BJ (cell line): ENCODE data around the gene CLCN5. TPM values are rescaled to one million over a fixed set of nuclear protein-coding genes. Genes with fewer than 3 reads are reported as not detected.
"Not testable (repeated sequence)": the region's sequence is repeated elsewhere in the genome, so short reads cannot be mapped to it uniquely, and the experiment has no call there.

Source experiments
- CTCF ChIA-PET: fragments of 350-600 bp; formaldehyde crosslinking; extraction: SDS; loops from one replicate; lab custom pipeline; 2021; ENCODE audit warnings: antibody characterized with exemption, inconsistent platforms; lab: Yijun Ruan, JAX
- POLR2A ChIA-PET: fragments of 300-600 bp; sonication (Branson Sonifier 250); formaldehyde crosslinking; extraction: SDS; loops from one replicate; lab custom pipeline; 2021; ENCODE audit warnings: antibody characterized with exemption; lab: Charles Lee
- DNase-seq: peaks from one replicate; pipeline ENCODE4 v3.0.0-alpha.2; 2011; ENCODE audit warnings: low read depth
- H3K27me3 ChIP-seq: 2 replicates; pipeline ENCODE4 v1.6.0; 2011; ENCODE audit warnings: low read length; ENCODE audit not compliant: control insufficient read depth, insufficient read depth
- H3K36me3 ChIP-seq: 2 replicates; pipeline ENCODE4 v1.5.1; 2011; ENCODE audit warnings: low read length; ENCODE audit not compliant: control insufficient read depth, insufficient read depth
- H3K4me3 ChIP-seq: 2 replicates; pipeline ENCODE4 v1.5.1; 2011; ENCODE audit warnings: low read depth, mild to moderate bottlenecking, control low read depth, low read length
- polyA plus RNA-seq: library from polyadenylated mRNA; depleted of rRNA; stranded (reverse); fragments of >200 nt; gene quantifications from 2 replicates; pipeline ENCODE4 v1.2.3, GENCODE V29; 2011
- TF ChIP-seq, protein P1 (sequence below): IDR thresholded peaks from 2 replicates; pipeline ENCODE4 v1.5.1; 2011; ENCODE audit warnings: low read depth, mild to moderate bottlenecking, control low read depth, inconsistent platforms, low read length, moderate library complexity; ENCODE audit not compliant: insufficient read depth

The CLCN5 gene
- polyA plus RNA-seq, 1 experiment = 1.3 TPM

DNA sequence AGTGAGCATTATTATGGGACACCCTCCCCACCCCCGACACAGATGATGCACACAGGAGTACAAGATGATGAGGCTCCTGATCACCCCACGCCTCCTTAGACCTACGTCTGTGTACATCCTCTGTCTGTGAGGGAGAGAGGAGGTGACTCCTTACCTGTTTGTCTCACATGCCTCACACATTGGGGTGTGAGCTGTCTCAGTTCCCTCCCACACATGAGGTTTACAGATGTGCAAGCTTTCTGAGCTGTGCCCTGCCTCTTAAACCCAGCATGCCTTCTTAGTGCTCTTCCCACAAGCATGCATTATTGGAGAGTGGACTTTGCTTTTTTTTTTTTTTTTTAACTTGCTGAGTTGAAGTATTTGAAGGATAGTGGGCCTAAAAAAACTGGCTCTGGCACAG is 76.7 kb downstream of the CLCN5 start:
- CTCF ChIA-PET = no interaction called here
- H3K4me3 ChIP-seq = no peak overlapping the region
- POLR2A ChIA-PET = no interaction called here

DNA sequence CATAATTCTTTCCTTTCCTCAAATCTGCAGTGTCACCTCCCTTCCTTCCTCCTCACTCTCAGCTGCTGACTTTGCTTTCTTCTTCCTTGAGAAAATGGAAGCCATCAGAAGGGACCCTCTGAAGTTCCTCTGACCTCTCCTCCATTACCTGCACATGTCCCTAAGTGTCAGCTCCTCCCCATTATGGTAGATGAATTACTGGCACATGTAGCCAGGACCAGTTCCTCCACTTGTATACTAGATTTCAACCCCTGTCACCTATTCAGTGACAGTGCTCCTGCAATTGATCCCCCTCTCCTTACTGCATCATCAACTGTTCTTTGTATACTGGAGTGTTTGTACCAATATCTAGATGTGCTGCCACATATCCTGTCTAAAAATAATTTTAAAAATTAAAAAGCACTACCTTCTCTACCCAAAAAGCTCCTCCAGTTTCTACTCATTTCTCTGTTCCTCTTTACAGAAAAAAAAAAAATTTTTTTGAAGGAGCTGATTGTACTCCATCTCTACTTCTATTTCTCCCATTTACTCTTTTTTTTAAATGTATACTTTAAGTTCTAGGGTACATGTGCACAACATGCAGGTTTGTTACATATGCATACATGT is 78.6 kb downstream of the CLCN5 start:
- TF ChIP-seq, protein P1, sequence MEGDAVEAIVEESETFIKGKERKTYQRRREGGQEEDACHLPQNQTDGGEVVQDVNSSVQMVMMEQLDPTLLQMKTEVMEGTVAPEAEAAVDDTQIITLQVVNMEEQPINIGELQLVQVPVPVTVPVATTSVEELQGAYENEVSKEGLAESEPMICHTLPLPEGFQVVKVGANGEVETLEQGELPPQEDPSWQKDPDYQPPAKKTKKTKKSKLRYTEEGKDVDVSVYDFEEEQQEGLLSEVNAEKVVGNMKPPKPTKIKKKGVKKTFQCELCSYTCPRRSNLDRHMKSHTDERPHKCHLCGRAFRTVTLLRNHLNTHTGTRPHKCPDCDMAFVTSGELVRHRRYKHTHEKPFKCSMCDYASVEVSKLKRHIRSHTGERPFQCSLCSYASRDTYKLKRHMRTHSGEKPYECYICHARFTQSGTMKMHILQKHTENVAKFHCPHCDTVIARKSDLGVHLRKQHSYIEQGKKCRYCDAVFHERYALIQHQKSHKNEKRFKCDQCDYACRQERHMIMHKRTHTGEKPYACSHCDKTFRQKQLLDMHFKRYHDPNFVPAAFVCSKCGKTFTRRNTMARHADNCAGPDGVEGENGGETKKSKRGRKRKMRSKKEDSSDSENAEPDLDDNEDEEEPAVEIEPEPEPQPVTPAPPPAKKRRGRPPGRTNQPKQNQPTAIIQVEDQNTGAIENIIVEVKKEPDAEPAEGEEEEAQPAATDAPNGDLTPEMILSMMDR = no peak
- no peak overlapping the region for H3K4me3 ChIP-seq
- H3K27me3 ChIP-seq = no peaks in the 10 kb centered on the region
- CTCF ChIA-PET = interaction anchor here (0.7 kb wide), 1 partner anchor 846 kb away, joined by 3 read pairs; no protein-coding TSS in a partner anchor
- no peaks in the 10 kb centered on the region for H3K36me3 ChIP-seq
- POLR2A ChIA-PET = no interaction called here
- DNase-seq = no peak

More for the DNA sequence above, 76.7 kb downstream of the CLCN5 start:
- no peak for DNase-seq
- no peaks in the 10 kb centered on the region for H3K36me3 ChIP-seq
- TF ChIP-seq, protein P1 = no peak
- no peaks in the 10 kb centered on the region for H3K27me3 ChIP-seq

DNA sequence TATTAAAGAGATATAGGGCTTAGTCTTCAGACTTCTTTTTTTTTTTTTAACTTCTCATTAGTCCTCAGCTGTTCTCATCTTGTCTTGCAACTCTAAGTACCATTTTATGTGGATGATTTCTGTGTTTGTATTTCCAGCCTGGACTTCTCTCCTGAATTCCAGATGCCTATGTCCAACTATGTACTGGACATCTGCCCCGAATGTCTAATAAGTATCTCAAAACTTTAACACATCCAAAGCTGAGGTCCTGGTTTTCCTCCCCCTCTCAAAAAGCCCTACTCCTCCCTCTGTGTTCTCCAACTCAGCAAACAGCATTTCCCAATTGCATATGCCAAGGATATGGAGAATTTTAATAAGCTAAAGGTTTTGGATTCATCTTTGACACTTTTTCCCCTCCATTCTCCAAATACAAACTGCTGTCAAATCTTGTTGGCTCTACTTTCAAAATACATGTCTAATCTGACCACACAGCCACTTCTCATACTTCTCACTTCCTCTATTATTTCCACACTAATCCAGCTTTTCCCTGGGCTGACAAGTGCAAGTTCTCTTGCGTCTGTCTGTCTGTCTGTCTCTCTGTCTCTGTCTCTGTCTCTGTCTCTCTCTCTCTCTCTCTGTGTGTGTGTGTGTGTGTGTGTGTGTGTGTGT is 79.8 kb downstream of the CLCN5 start:
- no peak for DNase-seq
- Histone ChIP-seq H3K27me3 (no peaks in the 10 kb centered on the region), H3K4me3 (no peak overlapping the region), H3K36me3 (no peaks in the 10 kb centered on the region)
- TF ChIP-seq, protein P1 = no peak
- POLR2A ChIA-PET = no interaction called here
- CTCF ChIA-PET = interaction anchor here (0.8 kb wide), 1 partner anchor 12 kb away, joined by 3 read pairs; no protein-coding TSS in a partner anchor

DNA sequence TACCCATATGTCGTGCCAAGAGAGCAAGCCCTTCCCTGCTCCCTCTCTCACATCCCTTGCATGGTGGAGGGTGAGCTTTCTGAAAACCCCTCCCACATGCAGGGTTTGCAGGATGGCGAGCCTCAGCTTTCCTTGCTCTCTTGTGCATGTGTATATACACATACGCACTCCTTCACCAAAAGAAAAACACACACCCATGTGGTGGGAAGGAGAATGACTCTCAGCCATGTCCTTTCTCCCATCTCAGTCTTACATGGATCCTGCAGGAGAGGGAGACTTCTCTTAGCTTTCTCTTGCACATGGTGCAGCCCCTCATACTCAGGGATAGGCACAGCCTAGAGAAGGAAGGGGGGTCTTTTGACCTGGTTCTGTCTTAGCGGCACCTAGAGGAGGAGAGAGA is 81.1 kb downstream of the CLCN5 start:
- POLR2A ChIA-PET = no interaction called here
- DNase-seq = no peak
- H3K27me3 ChIP-seq = no peaks in the 10 kb centered on the region
- TF ChIP-seq, protein P1 = no peak
- no peak overlapping the region for H3K4me3 ChIP-seq
- CTCF ChIA-PET = no interaction called here
- H3K36me3 ChIP-seq = no peaks in the 10 kb centered on the region

DNA sequence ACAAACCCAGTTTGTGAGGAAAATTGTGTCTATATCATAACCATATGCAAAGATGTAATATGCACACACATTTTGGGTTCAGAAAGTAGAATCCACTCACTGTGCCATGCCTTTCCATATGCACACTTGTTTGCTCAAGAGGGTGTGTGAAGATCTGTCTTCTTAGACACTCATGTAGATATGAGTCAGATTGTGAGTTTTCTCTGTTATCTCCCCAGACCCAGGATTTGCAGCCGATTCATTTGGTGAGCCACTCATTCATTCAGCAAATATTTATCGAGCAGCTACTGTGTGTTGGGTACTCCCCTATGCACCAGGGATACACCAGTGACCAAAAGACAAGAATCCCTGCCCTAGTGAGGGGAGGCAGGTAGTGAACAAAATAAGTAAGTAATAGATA is 81.5 kb downstream of the CLCN5 start:
- H3K4me3 ChIP-seq = no peak overlapping the region
- H3K36me3 ChIP-seq = no peaks in the 10 kb centered on the region
- DNase-seq = no peak
- ChIA-PET CTCF (no interaction called here), POLR2A (no interaction called here)
- TF ChIP-seq, protein P1 = no peak
- no peaks in the 10 kb centered on the region for H3K27me3 ChIP-seq

DNA sequence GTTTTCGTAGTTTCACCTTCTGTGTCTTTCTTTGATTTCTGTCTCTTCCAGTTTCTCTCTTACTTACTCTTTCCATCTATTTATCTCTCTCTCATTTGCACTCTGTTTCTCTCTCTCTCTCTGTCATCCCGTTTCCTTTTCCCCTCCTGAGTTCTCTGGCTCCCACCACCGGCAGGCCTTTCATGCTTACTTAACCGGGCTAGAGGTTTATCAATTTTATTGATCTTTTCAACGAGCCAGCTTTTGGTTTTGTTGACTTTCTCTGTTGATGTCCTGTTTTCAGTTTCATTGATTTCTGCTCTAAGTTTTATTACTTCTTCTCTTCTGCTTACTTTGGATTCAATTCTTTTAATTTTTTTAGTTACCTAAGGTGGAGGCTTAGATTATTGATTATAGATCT is 103.2 kb downstream of the CLCN5 start:
- DNase-seq, CTCF ChIA-PET, POLR2A ChIA-PET, H3K27me3 ChIP-seq, H3K4me3 ChIP-seq, H3K36me3 ChIP-seq: not testable (repeated sequence)
